A673 (cell line): ENCODE data around the gene CTRB2.

Source experiments
- EZH2 ChIP-seq: fragments of 200-600 bp; sonication (generic); IDR thresholded peaks from 2 replicates; pipeline ENCODE4 v1.6.1; 2017; ENCODE audit warnings: borderline replicate concordance, low read depth, mild to moderate bottlenecking, mixed read lengths, antibody characterized with exemption, low read length; ENCODE audit not compliant: poor library complexity, severe bottlenecking
- TF ChIP-seq, protein P1 (sequence below): fragments of 300-800, 200-600 bp; sonication (generic); conservative IDR thresholded peaks from 2 replicates; pipeline ENCODE4 v1.5.1; 2017; ENCODE audit warnings: low read depth, mild to moderate bottlenecking, antibody characterized with exemption, low read length, moderate library complexity, mixed read lengths

DNA sequence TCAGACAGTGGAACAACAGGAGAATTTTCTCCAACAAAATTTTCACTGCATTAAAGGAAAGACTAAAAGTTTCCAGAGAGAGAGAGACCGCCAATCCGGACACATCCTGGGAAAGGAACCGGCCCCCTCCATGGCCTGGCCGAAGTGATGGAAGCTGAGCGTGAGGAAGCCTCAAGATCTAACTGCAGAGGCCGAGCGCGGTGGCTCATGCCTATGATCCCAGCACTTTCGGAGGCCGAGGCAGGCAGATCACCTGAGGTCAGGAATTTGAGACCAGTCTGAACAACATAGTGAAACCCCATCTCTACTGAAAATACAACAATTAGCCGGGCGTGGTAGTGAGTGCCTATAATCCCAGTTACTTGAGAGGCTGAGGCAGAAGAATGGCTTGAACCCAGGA lies 3.9 kb downstream of the CTRB2 start:
- TF ChIP-seq, protein P1, sequence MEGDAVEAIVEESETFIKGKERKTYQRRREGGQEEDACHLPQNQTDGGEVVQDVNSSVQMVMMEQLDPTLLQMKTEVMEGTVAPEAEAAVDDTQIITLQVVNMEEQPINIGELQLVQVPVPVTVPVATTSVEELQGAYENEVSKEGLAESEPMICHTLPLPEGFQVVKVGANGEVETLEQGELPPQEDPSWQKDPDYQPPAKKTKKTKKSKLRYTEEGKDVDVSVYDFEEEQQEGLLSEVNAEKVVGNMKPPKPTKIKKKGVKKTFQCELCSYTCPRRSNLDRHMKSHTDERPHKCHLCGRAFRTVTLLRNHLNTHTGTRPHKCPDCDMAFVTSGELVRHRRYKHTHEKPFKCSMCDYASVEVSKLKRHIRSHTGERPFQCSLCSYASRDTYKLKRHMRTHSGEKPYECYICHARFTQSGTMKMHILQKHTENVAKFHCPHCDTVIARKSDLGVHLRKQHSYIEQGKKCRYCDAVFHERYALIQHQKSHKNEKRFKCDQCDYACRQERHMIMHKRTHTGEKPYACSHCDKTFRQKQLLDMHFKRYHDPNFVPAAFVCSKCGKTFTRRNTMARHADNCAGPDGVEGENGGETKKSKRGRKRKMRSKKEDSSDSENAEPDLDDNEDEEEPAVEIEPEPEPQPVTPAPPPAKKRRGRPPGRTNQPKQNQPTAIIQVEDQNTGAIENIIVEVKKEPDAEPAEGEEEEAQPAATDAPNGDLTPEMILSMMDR = no peak
- TF ChIP-seq EZH2 = no peak
